Smooth muscle cell (in vitro differentiated cells): ENCODE measurements around the gene CCDC12. TPM values are rescaled to one million over a fixed set of nuclear protein-coding genes. Genes with fewer than 3 reads are reported as not detected.

ENCODE experiments used
- DNase-seq: peaks from one replicate; lab custom pipeline; 2025; ENCODE audit not compliant: unreplicated experiment; lab: John Stamatoyannopoulos, UW
- H2AFZ ChIP-seq: fragments of 200-600 bp; sonication (generic); 2 replicates; pipeline ENCODE4 v1.6.0; 2016; ENCODE audit warnings: antibody characterized with exemption, low read depth, mild to moderate bottlenecking
- H3F3A ChIP-seq: fragments of 200-600 bp; sonication (generic); 2 replicates; pipeline ENCODE4 v1.6.0; 2017; ENCODE audit warnings: antibody characterized with exemption, low read depth
- H3K27ac ChIP-seq: fragments of 200-600 bp; sonication (generic); 2 replicates; pipeline ENCODE4 v1.5.1; 2016; ENCODE audit warnings: low read depth, mild to moderate bottlenecking
- H3K27me3 ChIP-seq: fragments of 200-600 bp; sonication (generic); 2 replicates; pipeline ENCODE4 v1.6.1; 2016; ENCODE audit warnings: low read depth, mild to moderate bottlenecking
- H3K36me3 ChIP-seq: fragments of 200-600 bp; sonication (generic); 2 replicates; pipeline ENCODE4 v1.5.1; 2016; ENCODE audit warnings: low read depth
- H3K4me1 ChIP-seq: fragments of 200-600 bp; sonication (generic); 2 replicates; pipeline ENCODE4 v1.5.1; 2016; ENCODE audit warnings: low read depth
- H3K4me2 ChIP-seq: fragments of 200-600 bp; sonication (generic); 2 replicates; pipeline ENCODE4 v1.6.0; 2016; ENCODE audit warnings: mild to moderate bottlenecking
- H3K4me3 ChIP-seq: fragments of 200-600 bp; sonication (generic); 2 replicates; pipeline ENCODE4 v1.5.1; 2016; ENCODE audit warnings: mild to moderate bottlenecking
- H3K79me2 ChIP-seq: fragments of 200-600 bp; sonication (generic); 2 replicates; pipeline ENCODE4 v1.6.0; 2016; ENCODE audit warnings: low read depth, mild to moderate bottlenecking
- H3K9ac ChIP-seq: fragments of 200-600 bp; sonication (generic); 2 replicates; pipeline ENCODE4 v1.6.0; 2016; ENCODE audit warnings: low read depth
- H3K9me3 ChIP-seq: fragments of 200-600 bp; sonication (generic); replicated peaks from 2 replicates; pipeline ENCODE4 v1.5.1; 2016; ENCODE audit warnings: low read depth
- H4K20me1 ChIP-seq: fragments of 200-600 bp; sonication (generic); 2 replicates; pipeline ENCODE4 v1.6.0; 2016; ENCODE audit warnings: low read depth
- CTCF ChIP-seq: fragments of 200-600 bp; sonication (generic); IDR thresholded peaks from 2 replicates; pipeline ENCODE4 v1.5.1; 2017; ENCODE audit warnings: borderline replicate concordance, mild to moderate bottlenecking, antibody characterized with exemption; ENCODE audit not compliant: insufficient read depth, poor library complexity, severe bottlenecking
- WGBS: methylation state at CpG from one replicate; pipeline ENCODE4 v1.1.7; 2016; ENCODE audit warnings: low lambda C conversion rate; 5-methylcytosine and 5-hydroxymethylcytosine counted together
- polyA plus RNA-seq: library from polyadenylated mRNA; unstranded; fragments of >200 nt; fragmentation: Nextera tagmentation; extraction: Ambion mirVana; gene quantifications from 2 replicates; pipeline ENCODE4 v1.2.1, GENCODE V29; 2016
- total RNA-seq: library from RNA; depleted of rRNA; stranded (reverse); fragments of >200 nt; gene quantifications from 2 replicates; pipeline ENCODE4 v1.2.3, GENCODE V29; 2014

The CCDC12 gene
- total and polyA plus RNA-seq, 2 experiments from 2014 or later, result 23.9 to 52.4 TPM

- no peak overlapping the region for H2AFZ ChIP-seq
- H3F3A ChIP-seq, result no peaks in the 10 kb centered on the region
- H3K4me1 ChIP-seq, result peaks cover 3% of the 10 kb centered on the region
- DNase-seq, result no peak
- TF ChIP-seq CTCF, result no peak
- WGBS, result 92% methylated on average over 11 of the region's 11 CpGs
- H3K79me2 ChIP-seq, result no peaks in the 10 kb centered on the region
- H3K9me3 ChIP-seq, result no peaks in the 10 kb centered on the region
- H3K4me2 ChIP-seq, result no peak overlapping the region
- no peak overlapping the region for H3K4me3 ChIP-seq
- H3K27me3 ChIP-seq, result no peaks in the 10 kb centered on the region
- no peak overlapping the region for H3K27ac ChIP-seq
- H3K9ac ChIP-seq, result no peak overlapping the region
- no peaks in the 10 kb centered on the region for H3K36me3 ChIP-seq
- H4K20me1 ChIP-seq, result no peaks in the 10 kb centered on the region
Measured at GRCh38 chr3:46990573-46991374, 14.2 kb upstream of the CCDC12 start.

GRCh38 chr3:46989146-46989810 lies 12.7 kb upstream of the CCDC12 start:
- Histone ChIP-seq H3K9me3 (no peaks in the 10 kb centered on the region), H3K27me3 (no peaks in the 10 kb centered on the region), H3K4me2 (no peak overlapping the region), H3K9ac (no peak overlapping the region), H3K27ac (no peak overlapping the region), H3K4me3 (no peak overlapping the region), H3K79me2 (no peaks in the 10 kb centered on the region), H2AFZ (no peak overlapping the region), H3K36me3 (no peaks in the 10 kb centered on the region), H3K4me1 (peaks cover 3% of the 10 kb centered on the region), H4K20me1 (no peaks in the 10 kb centered on the region), H3F3A (no peaks in the 10 kb centered on the region)
- DNase-seq, result no peak
- 94% methylated on average over 17 of the region's 17 CpGs for WGBS
- TF ChIP-seq CTCF, result no peak

- H4K20me1 ChIP-seq, result no peaks in the 10 kb centered on the region
- 88% methylated on average over 4 of the region's 4 CpGs for WGBS
Measured at GRCh38 chr3:46988616-46989015, 12.1 kb upstream of the CCDC12 start.

More at GRCh38 chr3:46988616-46989015, 12.1 kb upstream of the CCDC12 start:
- no peaks in the 10 kb centered on the region for H3K79me2 ChIP-seq
- no peak for TF ChIP-seq CTCF
- no peak overlapping the region for H3K4me2 ChIP-seq
- no peak overlapping the region for H3K9ac ChIP-seq
- no peak for DNase-seq
- no peaks in the 10 kb centered on the region for H3K36me3 ChIP-seq
- no peaks in the 10 kb centered on the region for H3K27me3 ChIP-seq
- H3K4me1 ChIP-seq, result peaks cover 3% of the 10 kb centered on the region
- H3K27ac ChIP-seq, result no peak overlapping the region
- H3F3A ChIP-seq, result no peaks in the 10 kb centered on the region
- no peaks in the 10 kb centered on the region for H3K9me3 ChIP-seq
- H3K4me3 ChIP-seq, result no peak overlapping the region
- no peak overlapping the region for H2AFZ ChIP-seq
